Stimulated activated CD4-positive, alpha-beta T cell treated with anti-CD3 and anti-CD28 coated beads, Interleukin-4, amount 100 ng/mL, for 1 hour (primary cell): ENCODE measurements around the gene THBS1.

Experiments
- DNase-seq: peaks from one replicate; pipeline ENCODE4 v3.0.0-alpha.2; 2020

THBS1 gene

GRCh38 chr15:39609166-39609916, 28.5 kb downstream of the THBS1 start:
- DNase-seq = no peak

GRCh38 chr15:39610665-39611064, 29.8 kb downstream of the THBS1 start:
- DNase-seq = no peak

- DNase-seq = no peak
Measured at GRCh38 chr15:39613271-39613670, 32.4 kb downstream of the THBS1 start.

GRCh38 chr15:39613861-39614260, 33.0 kb downstream of the THBS1 start:
- DNase-seq = no peak

- DNase-seq = no peak
Measured at GRCh38 chr15:39616731-39617455, 36.0 kb downstream of the THBS1 start.

- no peak for DNase-seq
Measured at GRCh38 chr15:39618063-39618823, 37.4 kb downstream of the THBS1 start.

- no peak for DNase-seq
Measured at GRCh38 chr15:39621210-39621609, 40.3 kb downstream of the THBS1 start.

GRCh38 chr15:39621976-39622375, 41.1 kb downstream of the THBS1 start:
- DNase-seq = no peak

- no peak for DNase-seq
Measured at GRCh38 chr15:39622660-39623516, 42.0 kb downstream of the THBS1 start.

GRCh38 chr15:39623529-39623931, 42.7 kb downstream of the THBS1 start:
- no peak for DNase-seq

- peak; percentile 13 for DNase-seq
Measured at GRCh38 chr15:39624806-39625205, 43.9 kb downstream of the THBS1 start.

- no peak for DNase-seq
Measured at GRCh38 chr15:39625451-39625850, 44.6 kb downstream of the THBS1 start.

- DNase-seq = no peak
Measured at GRCh38 chr15:39625856-39626255, 45.0 kb downstream of the THBS1 start.

- no peak for DNase-seq
Measured at GRCh38 chr15:39627451-39628143, 46.7 kb downstream of the THBS1 start.

GRCh38 chr15:39628144-39628508, 47.2 kb downstream of the THBS1 start:
- DNase-seq = no peak

GRCh38 chr15:39628546-39629257, 47.8 kb downstream of the THBS1 start:
- no peak for DNase-seq

GRCh38 chr15:39629371-39629770, 48.5 kb downstream of the THBS1 start:
- peak; percentile 49 for DNase-seq

- no peak for DNase-seq
Measured at GRCh38 chr15:39629906-39630305, 49.0 kb downstream of the THBS1 start.

- DNase-seq = no peak
Measured at GRCh38 chr15:39631357-39631756, 50.5 kb downstream of the THBS1 start.

- no peak for DNase-seq
Measured at GRCh38 chr15:39638041-39638440, 57.2 kb downstream of the THBS1 start.

- DNase-seq = no peak
Measured at GRCh38 chr15:39639037-39639436, 58.2 kb downstream of the THBS1 start.
